Measurements from ENCODE around the gene CSF3R.

The CSF3R gene

GRCh38 chr1:36455386-36455785 is 27.3 kb downstream of the CSF3R start:
- FAIRE-seq = no peak

DNA sequence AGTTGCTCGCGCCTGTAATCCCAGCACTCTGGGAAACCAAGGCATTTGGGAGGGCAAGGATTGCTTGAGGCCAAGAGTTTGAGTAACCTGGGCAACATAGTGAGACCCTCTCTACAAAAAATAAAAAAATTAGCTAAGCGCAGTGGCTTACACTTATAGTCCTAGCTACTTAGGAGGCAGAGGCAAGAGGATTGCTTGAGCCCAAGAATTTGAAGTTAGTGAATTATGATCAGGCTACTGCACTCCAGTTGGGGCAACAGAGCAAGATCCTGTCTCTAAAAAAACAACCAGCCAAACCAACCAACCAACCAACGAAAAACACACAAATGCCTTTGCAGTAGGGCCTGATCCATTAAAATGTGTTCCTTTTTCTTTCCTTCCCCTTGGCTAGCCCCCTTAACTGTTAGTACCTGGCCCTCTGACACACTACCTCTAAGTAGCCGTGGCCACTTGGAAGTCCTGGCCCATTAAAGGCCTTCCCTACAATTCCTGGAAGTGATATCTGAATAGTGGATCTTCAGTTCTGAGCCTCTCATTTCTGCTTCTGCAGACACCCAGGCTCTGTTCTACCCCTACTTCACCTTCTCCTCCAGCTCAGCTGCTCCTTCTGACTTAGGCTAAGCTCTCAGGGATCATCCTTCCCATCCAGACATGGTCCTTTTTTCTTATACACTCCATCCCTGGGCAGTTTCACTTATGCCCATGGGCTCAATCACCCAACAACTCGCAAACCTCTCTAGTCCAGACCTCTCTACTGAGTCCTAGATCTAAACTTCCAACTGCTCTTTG is 28.9 kb downstream of the CSF3R start:
- no peak for FAIRE-seq

DNA sequence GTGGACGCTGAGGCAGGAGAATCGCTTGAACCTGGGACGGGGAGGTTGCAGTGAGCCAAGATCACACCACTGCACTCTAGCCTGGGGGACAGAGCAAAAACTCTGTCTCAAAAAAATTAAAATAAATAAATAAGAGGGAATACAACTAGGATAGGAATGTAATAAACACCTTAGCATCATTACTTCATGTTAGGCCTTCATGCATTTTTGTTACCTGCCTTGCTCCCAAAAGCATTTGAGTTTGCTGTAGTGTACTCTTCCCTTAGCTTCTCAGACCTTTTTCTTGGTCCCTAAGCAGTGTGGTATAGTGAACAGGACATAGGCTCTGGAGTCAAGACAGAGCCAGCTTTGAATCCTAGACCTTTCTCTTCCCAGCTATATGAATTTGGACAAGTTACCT is 29.7 kb downstream of the CSF3R start:
- no peak for FAIRE-seq

- no peak for FAIRE-seq
Observed at GRCh38 chr1:36450919-36451305, 31.8 kb downstream of the CSF3R start.

GRCh38 chr1:36450270-36450918 is 32.3 kb downstream of the CSF3R start, which contains the start of gene OSCP1:
TSS of gene OSCP1 (minus strand) at chr1:36450451. CDS start at chr1:36450369, 82 bp downstream.
- peak; percentile 92 for FAIRE-seq

GRCh38 chr1:36448530-36449056 is 34.1 kb downstream of the CSF3R start:
- FAIRE-seq = no peak

- no peak for FAIRE-seq
Observed at GRCh38 chr1:36447450-36447849, 35.3 kb downstream of the CSF3R start.

DNA sequence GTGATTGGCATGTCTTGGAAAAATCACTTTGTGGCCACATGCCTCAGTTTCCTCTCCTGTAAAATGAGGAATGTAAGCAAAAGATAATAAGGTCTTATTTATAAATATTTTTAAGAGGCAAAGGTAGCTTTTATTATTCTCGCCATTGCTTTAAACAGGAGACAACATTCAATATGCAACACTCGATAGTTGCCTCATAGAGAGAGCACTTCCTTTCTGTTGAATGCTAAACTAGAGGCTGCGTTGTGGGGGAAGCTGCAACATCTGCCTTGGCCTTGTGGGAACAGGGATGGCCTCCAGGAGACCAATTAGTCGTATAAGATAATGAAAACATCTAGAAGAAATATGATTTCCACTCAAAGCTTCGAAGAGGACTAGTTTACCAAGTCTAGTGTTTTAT is 36.0 kb downstream of the CSF3R start:
- no peak for FAIRE-seq

- FAIRE-seq = no peak
Observed at GRCh38 chr1:36446271-36446670, 36.4 kb downstream of the CSF3R start.

DNA sequence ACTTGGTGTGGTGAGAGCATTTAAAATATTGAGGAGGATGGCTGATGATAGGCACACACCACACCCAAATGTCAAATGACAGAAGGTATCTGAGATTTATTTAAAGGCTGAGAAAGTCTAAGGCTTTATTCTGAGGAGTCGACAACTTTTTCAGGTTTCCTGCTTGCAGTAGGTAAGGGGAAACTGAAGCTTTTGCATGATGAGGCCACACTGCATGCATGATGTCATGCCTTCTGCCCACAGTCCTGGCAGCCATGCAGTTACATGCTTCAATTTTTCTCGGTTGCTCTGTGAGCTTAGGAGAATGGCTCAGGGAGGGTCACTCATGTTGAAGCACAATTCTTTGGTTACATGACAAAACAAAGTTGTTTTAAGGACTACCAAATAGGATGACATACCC is 39.4 kb downstream of the CSF3R start:
- no peak for FAIRE-seq

DNA sequence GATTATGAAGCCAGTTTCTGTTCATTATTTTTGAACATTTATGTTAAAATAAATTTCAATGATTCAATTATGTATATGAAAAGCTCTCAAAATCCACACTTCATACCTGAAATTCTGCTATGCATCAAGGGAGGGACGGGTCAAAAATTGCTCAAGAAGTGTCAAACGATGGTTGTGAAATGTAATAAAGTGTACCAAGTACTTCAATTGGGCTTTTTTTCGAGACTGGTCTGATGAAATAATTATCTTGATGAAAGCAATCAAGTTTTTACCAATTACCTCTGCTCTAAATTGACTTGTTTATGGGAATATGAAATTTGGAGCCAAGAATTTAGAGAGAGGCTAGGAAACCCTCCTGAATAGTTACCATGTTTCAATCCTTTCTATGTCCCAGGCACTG is 40.4 kb downstream of the CSF3R start:
- FAIRE-seq = no peak

DNA sequence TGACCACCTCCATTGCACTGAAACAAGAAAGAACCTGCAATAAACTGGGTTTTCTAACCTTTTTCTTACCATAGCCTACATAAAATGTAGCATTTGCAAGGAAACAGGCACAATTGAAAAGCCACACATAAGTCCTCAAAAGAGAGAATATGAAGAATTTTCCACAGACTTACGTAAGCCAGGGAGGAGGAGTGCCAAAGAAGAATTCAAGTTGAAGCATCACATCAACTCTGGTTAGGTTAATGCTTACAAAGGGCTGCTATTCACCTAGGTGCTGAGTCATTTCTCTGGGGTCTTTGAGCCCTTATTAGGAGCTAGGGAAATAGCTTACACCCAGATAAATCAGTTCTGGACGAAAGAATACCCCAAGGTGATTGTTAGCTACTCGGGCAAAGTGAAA is 42.1 kb downstream of the CSF3R start:
- FAIRE-seq = no peak

DNA sequence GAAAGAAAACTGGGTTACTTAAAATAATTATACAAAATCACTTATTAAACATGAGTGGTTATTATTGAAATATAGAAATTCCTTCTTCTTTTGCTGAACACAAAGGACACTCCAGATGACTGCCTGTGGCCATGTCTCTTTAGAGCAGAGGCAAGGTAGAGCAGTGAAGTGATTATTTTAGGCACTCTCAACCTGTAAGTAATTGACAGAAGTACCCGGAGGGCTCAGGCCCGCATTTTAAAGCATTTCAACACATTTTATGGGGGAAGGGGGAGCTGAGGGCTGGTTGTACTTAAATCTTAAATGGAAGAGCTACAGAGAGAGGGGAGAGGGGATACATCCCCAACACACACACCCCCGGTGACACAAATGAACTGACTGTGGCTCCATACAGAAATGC is 42.7 kb downstream of the CSF3R start:
- no peak for FAIRE-seq

DNA sequence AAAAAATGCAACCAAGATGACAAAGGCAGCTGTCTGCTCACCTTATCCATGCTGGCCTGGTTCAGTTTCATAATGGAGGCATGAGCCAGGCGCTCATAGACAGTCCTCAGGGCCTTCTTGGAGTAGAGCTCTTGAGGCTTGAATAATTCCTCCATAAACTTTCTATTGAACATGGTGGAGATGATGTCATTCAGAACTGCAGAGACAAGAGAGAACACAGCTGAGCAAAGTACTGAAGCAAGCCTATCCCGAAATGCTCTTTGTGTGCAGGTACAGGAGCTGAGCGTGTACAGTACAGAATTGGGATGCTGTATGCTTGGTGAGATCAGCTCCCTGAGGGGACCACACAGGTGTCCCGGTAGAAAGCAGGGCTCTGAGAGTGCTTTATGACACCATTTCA is 44.0 kb downstream of the CSF3R start:
- no peak for FAIRE-seq

GRCh38 chr1:36436821-36437220 is 45.9 kb downstream of the CSF3R start:
- no peak for FAIRE-seq

DNA sequence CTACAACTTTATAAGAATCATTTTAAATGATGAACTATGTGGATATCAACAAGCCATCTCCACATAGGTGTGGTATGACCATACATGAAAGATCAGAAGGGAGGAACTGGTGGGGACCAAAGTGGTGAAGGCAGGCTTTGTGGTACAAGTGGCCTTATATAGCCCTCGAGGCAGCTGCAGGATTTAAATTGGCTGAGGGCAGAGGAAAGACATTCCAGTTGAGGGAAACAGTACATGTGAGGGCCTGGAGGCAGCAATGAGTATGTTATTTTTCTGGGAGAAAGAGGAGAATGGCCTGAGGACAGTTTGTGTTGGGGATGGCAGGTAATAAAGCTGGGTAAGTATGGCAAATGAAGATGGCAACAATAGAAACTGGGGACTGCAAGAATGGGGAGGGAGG is 49.6 kb downstream of the CSF3R start:
- no peak for FAIRE-seq

- no peak for FAIRE-seq
Observed at GRCh38 chr1:36432616-36433015, 50.1 kb downstream of the CSF3R start.

GRCh38 chr1:36425791-36426190 is 56.9 kb downstream of the CSF3R start:
- FAIRE-seq = no peak

DNA sequence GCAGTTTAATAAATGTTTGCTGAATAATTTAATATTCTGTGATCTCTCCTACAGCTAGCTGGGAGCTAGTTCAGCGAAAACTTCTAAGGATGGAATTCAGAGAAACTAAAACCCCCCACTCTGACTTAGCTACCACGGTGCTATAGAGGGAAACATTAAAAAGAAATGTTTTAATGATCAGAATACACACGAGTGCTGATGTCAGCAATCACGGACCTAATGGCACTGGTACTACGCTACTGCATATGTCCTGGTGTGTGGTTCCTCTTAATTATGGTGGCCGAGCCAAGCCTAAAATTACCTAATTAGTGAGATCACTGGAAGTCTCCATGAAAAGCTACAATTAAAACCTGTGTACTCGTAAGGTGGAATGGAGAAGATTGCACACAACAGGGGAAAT is 61.1 kb downstream of the CSF3R start:
- FAIRE-seq = no peak

DNA sequence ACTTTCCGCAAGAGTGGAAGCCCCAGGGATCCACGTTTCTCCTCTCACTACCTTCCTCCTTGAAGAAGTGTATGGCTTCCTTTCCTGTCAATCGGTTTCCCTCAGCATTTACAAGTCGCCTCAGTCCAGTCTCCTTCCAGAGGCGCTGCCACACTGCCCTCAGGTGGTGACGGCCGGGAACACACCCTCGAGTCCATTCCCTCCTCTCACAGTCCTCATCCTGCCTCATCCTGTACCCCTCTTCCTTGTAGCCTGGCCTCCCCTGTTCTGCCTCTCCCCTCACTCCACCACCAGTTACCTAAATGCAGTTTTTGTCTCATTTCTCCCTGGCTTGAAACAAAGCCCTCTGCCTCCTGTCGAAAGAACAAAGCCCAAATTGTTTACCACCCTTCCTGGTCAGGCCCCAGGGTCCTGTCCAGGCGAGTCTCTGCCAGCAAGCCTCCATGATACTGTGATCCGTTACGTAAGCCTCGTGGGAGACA is 61.8 kb downstream of the CSF3R start:
- peak; percentile 86 for FAIRE-seq

- no peak for FAIRE-seq
Observed at GRCh38 chr1:36420409-36420808, 62.3 kb downstream of the CSF3R start.

DNA sequence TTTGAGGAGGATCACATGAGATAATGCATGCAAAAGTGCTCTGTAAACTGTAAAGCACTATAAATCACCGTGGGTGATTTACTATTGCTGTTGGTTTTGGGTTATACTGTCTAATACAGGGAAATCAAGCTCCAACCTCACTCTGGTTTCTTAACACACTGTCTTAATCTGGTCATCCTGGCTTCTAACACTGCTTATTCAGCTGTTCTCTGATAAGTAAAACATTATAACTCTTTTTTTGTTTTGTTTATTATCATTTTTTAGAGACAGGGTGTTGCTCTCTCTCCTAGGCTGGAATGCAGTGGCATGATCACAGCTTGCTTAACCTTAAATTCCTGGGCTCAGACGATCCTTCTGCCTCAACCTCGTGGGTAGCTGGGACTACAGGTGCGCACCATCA is 63.1 kb downstream of the CSF3R start:
- no peak for FAIRE-seq

DNA sequence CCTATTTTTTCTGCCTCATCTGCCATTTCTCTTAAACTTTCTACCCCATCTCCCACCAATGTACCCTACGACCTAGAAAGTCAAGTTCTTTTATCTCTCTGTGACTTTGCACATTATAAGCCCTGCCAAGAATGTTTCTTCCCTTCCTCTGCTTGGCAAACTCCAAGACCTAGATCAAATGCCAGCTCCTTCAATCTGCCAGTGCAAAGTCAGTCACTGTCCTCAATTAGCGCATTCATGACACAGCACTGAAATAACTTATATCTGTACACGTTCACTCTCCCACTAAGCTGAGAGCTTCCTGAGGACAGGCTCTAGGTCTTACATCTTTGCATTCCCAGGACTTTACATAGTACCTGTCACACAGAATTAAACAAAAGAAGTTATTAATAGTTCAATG is 63.6 kb downstream of the CSF3R start:
- FAIRE-seq = no peak

DNA sequence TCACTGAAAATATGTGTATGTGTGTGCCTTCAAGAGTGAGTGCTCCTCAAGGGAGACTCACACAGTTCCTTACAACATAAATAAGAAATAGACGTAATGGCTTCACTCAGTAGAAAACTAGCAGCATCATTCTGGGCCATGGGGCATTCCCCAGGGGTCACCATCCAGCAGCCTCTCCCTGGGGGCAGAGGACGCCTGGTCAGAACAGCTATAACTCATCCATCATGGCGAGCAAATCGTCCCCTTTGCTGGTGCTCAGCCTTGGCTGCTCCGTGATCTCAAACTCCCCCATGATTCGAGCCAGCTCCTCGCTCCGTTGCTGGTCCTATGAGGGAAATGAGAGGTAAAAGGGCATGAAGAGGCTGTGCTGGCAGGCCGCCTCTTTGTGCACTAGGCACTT is 64.8 kb downstream of the CSF3R start:
- FAIRE-seq = no peak
